ENCODE results near the gene EIPR1. TPM values are rescaled to one million over a fixed set of nuclear protein-coding genes. Genes with fewer than 3 reads are reported as not detected.
"Not testable (repeated sequence)": the region's sequence is repeated elsewhere in the genome, so short reads cannot be mapped to it uniquely, and the experiment has no call there.

EIPR1 gene
- total RNA-seq, 4 donors from 2014 or later, result 13.1 to 41.0 (median 27.4) TPM

DNA sequence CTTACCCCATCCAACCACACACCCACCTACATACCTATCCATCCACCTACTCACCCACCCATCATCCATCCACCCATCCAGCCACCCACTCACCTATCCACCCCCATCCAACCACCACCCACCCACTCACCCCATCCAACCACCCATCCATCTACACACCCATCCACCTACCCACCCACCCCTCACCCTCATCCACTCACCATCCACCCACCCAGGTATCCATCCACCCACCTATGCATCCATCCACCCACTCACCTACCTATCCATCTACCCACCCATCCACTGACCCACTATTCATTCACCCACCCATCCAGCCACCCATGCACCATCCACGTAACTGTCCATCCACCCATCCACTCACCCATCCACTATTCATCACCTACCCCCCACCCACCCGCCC, 194.8 kb downstream of the EIPR1 start:
- in situ Hi-C loops (cut with MboI; ENCODE audit: low pct_ligation_motif_present in 1 of 4, low pct_unique_long_range_greater_than_20kb in 1 of 4, low sequenced_read_pairs in 3 of 4), result no loop called here

DNA sequence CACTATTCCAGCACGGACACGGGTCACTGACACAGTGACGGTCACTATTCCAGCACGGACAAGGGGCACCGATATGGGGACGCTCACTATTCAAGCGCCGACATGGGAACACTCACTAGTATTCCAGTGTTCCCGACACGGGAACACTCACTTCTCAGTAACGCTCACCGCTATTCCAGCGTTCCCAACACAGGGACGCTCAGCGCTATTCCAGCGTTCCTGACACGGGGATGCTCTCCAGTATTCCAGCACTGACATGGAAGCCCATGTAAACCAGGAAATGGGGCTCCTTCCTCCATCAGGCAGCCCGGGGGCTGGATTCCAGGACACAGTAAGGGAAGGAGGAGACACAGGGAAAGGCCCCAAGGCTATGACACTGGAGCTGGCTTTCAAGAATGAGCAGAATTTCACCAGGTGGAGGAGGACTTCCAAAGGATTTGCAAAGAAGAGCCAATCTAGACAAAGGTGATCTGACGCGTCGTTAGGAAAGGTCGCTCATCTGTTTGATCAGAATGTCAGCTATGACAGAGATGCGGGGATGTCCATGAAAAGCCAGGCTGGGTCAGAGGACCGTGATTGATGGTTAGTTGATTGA, 196.1 kb downstream of the EIPR1 start:
- TF ChIP-seq POLR2AphosphoS5 (IDR thresholded peaks at IDR 0.05) (no peak), EP300 (IDR thresholded peaks at IDR 0.05; ENCODE audit: low read depth) (no peak), POLR2A (IDR thresholded peaks at IDR 0.05) (no peak)
- TF ChIP-seq, protein P1, sequence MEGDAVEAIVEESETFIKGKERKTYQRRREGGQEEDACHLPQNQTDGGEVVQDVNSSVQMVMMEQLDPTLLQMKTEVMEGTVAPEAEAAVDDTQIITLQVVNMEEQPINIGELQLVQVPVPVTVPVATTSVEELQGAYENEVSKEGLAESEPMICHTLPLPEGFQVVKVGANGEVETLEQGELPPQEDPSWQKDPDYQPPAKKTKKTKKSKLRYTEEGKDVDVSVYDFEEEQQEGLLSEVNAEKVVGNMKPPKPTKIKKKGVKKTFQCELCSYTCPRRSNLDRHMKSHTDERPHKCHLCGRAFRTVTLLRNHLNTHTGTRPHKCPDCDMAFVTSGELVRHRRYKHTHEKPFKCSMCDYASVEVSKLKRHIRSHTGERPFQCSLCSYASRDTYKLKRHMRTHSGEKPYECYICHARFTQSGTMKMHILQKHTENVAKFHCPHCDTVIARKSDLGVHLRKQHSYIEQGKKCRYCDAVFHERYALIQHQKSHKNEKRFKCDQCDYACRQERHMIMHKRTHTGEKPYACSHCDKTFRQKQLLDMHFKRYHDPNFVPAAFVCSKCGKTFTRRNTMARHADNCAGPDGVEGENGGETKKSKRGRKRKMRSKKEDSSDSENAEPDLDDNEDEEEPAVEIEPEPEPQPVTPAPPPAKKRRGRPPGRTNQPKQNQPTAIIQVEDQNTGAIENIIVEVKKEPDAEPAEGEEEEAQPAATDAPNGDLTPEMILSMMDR (IDR thresholded peaks at IDR 0.05), result no peak
- intact Hi-C loops (cut with DNase I; ENCODE audit: low total_unique reads) (no loop called here), in situ Hi-C loops (cut with MboI; ENCODE audit: low pct_ligation_motif_present in 1 of 4, low pct_unique_long_range_greater_than_20kb in 1 of 4, low sequenced_read_pairs in 3 of 4) (no loop called here)
- no peak overlapping the region for H3K27ac ChIP-seq
- no peaks in the 10 kb centered on the region for H3K27me3 ChIP-seq
- no peak for DNase-seq
- H3K9me3 ChIP-seq, result no peaks in the 10 kb centered on the region
- H3K36me3 ChIP-seq, result no peaks in the 10 kb centered on the region
- WGBS, 2 donors (ENCODE audit: low coverage in 1 of 2), result 91 to 94% methylated on average over 21 to 24 of the region's 24 CpGs
- H3K4me3 ChIP-seq, result no peak overlapping the region
- H3K4me1 ChIP-seq, result no peaks in the 10 kb centered on the region

More for the DNA sequence above, 194.8 kb downstream of the EIPR1 start:
- intact Hi-C loops (cut with DNase I; ENCODE audit: low total_unique reads), result no loop called here
- Histone ChIP-seq H3K4me3 (no peak overlapping the region), H3K9me3 (no peaks in the 10 kb centered on the region), H3K27me3 (no peaks in the 10 kb centered on the region), H3K4me1 (no peaks in the 10 kb centered on the region), H3K36me3 (no peaks in the 10 kb centered on the region), H3K27ac (no peak overlapping the region)
- WGBS, 2 donors (ENCODE audit: low coverage in 1 of 2), result 100% methylated on average over 1 to 2 of the region's 2 CpGs
- no peak for DNase-seq
- TF ChIP-seq POLR2AphosphoS5 (IDR thresholded peaks at IDR 0.05) (no peak), EP300 (IDR thresholded peaks at IDR 0.05; ENCODE audit: low read depth) (no peak), POLR2A (IDR thresholded peaks at IDR 0.05) (no peak)
- TF ChIP-seq, protein P1 (IDR thresholded peaks at IDR 0.05), result no peak

DNA sequence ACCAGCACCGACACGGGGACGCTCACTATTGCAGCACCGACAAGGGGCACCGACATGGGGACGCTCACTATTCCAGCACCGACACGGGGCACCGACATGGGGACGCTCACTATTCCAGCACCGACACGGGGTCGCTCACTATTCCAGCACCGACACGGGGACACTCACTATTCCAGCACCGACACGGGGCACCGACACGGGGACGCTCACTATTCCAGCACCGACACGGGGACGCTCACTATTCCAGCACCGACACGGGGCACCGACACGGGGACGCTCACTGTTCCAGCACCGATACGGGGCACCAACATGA, 196.8 kb downstream of the EIPR1 start:
- H3K36me3 ChIP-seq; H3K4me3 ChIP-seq; H3K27me3 ChIP-seq; H3K27ac ChIP-seq; H3K4me1 ChIP-seq; intact Hi-C loops (cut with DNase I; ENCODE audit: low total_unique reads); H3K9me3 ChIP-seq; in situ Hi-C loops (cut with MboI; ENCODE audit: low pct_ligation_motif_present in 1 of 4, low pct_unique_long_range_greater_than_20kb in 1 of 4, low sequenced_read_pairs in 3 of 4); DNase-seq: not testable (repeated sequence)
- WGBS, 2 donors (ENCODE audit: low coverage in 1 of 2), result 76 to 81% methylated on average over 28 to 30 of the region's 30 CpGs

DNA sequence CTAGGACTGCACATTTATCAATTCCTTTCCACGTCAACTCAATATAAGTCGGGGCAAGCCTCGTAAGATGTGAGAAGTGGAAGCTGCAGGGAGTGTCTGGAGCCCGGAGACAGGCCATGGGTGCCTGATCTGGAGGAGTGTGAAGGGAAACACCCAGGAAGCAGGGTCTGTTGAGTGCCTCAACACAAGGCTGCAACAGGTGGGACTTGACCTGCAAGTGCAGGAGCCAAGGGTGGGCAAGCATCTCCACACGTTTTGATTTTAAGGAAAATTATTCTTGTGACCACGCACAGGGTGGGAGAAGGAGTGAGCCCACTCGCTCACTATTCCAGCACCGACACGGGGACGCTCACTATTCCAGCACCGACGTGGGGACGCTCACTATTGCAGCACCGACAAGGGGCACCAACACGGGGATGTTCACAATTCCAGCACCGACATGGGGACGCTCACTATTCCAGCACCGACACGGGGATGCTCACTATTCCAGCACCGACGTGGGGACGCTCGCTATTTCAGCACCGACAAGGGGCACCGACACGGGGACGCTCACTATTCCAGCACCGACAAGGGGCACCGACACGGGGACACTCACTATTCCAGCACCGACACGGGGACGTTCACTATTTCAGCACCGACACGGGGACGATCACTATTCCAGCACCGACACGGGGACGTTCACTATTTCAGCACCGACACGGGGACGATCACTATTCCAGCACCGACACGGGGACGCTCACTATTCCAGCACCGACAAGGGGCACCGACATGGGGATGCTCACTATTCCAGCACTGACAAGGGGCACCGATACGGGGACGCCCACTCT, 197.3 kb downstream of the EIPR1 start:
- H3K4me1 ChIP-seq, result no peaks in the 10 kb centered on the region
- H3K27me3 ChIP-seq, result no peaks in the 10 kb centered on the region
- intact Hi-C loops (cut with DNase I; ENCODE audit: low total_unique reads), result no loop called here
- H3K27ac ChIP-seq, result no peak overlapping the region
- no peaks in the 10 kb centered on the region for H3K36me3 ChIP-seq
- in situ Hi-C loops (cut with MboI; ENCODE audit: low pct_ligation_motif_present in 1 of 4, low pct_unique_long_range_greater_than_20kb in 1 of 4, low sequenced_read_pairs in 3 of 4), result no loop called here
- no peak for DNase-seq
- no peaks in the 10 kb centered on the region for H3K9me3 ChIP-seq
- no peak overlapping the region for H3K4me3 ChIP-seq
- TF ChIP-seq EP300 (IDR thresholded peaks at IDR 0.05; ENCODE audit: low read depth), result no peak
- TF ChIP-seq POLR2AphosphoS5 (IDR thresholded peaks at IDR 0.05), result no peak
- TF ChIP-seq, protein P1 (IDR thresholded peaks at IDR 0.05), result no peak
- TF ChIP-seq POLR2A (IDR thresholded peaks at IDR 0.05), result no peak
- 82 to 84% methylated on average over 36 to 50 of the region's 50 CpGs for WGBS, 2 donors (ENCODE audit: low coverage in 1 of 2)
